GM12878 (cell line): ENCODE results near the gene TMEM266. TPM values are rescaled to one million over a fixed set of nuclear protein-coding genes. Genes with fewer than 3 reads are reported as not detected.

Experiments used
- ATAC-seq: fragments of 200-7000 bp; cut with Tn5 transposase; 3 replicates; pipeline ENCODE4 v1.9.1; 2020; ENCODE audit warnings: mild to moderate bottlenecking, moderate library complexity
- BruUV-seq: library from RNA; stranded (reverse); fragments of 400-500 nt; replicated peaks from 2 replicates; lab custom pipeline; 2021; lab: Mats Ljungman, UMichigan
- CTCF ChIA-PET: fragments of 300-600 bp; sonication (Branson Sonifier 250); formaldehyde crosslinking; extraction: SDS; loops from one replicate; lab custom pipeline; 2021; ENCODE audit warnings: inconsistent platforms; lab: Yijun Ruan, JAX
- POLR2A ChIA-PET: fragments of 350-600 bp; formaldehyde crosslinking; extraction: SDS; loops from one replicate; lab custom pipeline; 2021; ENCODE audit warnings: inconsistent platforms; lab: Charles Lee
- RAD21 ChIA-PET: fragments of 300-600 bp; sonication (Branson Sonifier 250); formaldehyde crosslinking; loops from one replicate; lab custom pipeline; 2023; ENCODE audit warnings: antibody characterized with exemption; ENCODE audit not compliant: unreplicated experiment; lab: Charles Lee
- SMC1A ChIA-PET: fragments of 300-600 bp; sonication (Branson Sonifier 250); formaldehyde crosslinking; loops from one replicate; lab custom pipeline; 2023; ENCODE audit not compliant: unreplicated experiment, uncharacterized antibody; lab: Charles Lee
- DNase-seq: peaks from one replicate; pipeline ENCODE4 v3.0.0-alpha.2; 2011; ENCODE audit warnings: low read depth, low spot score
- FAIRE-seq: peaks from 3 replicates; lab custom pipeline; 2011; peaks lifted over from hg19 to GRCh38; lab: Jason Lieb, UNC
- H2AFZ ChIP-seq: 2 replicates; pipeline ENCODE4 v1.6.0; 2011; ENCODE audit warnings: low read depth, low read length, control low read depth; ENCODE audit not compliant: control insufficient read depth
- H3K27ac ChIP-seq: 2 replicates; pipeline ENCODE4 v1.5.1; 2011; ENCODE audit warnings: control low read depth; ENCODE audit not compliant: control insufficient read depth, insufficient read depth
- H3K27me3 ChIP-seq, 2 experiments: replicated peaks in 1 of 2; 2 replicates each; pipeline versions ENCODE4 v1.6.0 to v1.6.1; 2011; ENCODE audit warnings: low read length in 1 of 2; ENCODE audit not compliant: control insufficient read depth in 2 of 2, insufficient read depth in 2 of 2
- H3K36me3 ChIP-seq, 2 experiments: 2 replicates each; pipeline ENCODE4 v1.5.1; 2011; ENCODE audit warnings: low read length in 1 of 2; ENCODE audit not compliant: control insufficient read depth in 2 of 2, insufficient read depth in 2 of 2
- H3K4me1 ChIP-seq: 2 replicates; pipeline ENCODE4 v1.6.1; 2011; ENCODE audit warnings: mild to moderate bottlenecking, low read length, moderate library complexity, mixed read lengths; ENCODE audit not compliant: control insufficient read depth, insufficient read depth
- H3K4me2 ChIP-seq: 2 replicates; pipeline ENCODE4 v1.6.0; 2011; ENCODE audit warnings: control low read depth; ENCODE audit not compliant: control insufficient read depth, insufficient read depth
- H3K4me3 ChIP-seq: fragments of 200-600 bp; sonication (generic); 2 replicates; pipeline ENCODE4 v1.5.1; 2016
- H3K79me2 ChIP-seq: 2 replicates; pipeline ENCODE4 v1.6.0; 2011; ENCODE audit warnings: low read length; ENCODE audit not compliant: control insufficient read depth, insufficient read depth
- H3K9ac ChIP-seq: 2 replicates; pipeline ENCODE4 v1.8.0; 2011; ENCODE audit warnings: low read length, control low read depth, mixed read lengths; ENCODE audit not compliant: control insufficient read depth, insufficient read depth
- H3K9me3 ChIP-seq: replicated peaks from 3 replicates; pipeline ENCODE4 v1.5.1; 2011; ENCODE audit warnings: mild to moderate bottlenecking, low read length; ENCODE audit not compliant: control insufficient read depth, insufficient read depth
- H4K20me1 ChIP-seq: 2 replicates; pipeline ENCODE4 v1.6.0; 2011; ENCODE audit not compliant: control insufficient read depth, insufficient read depth
- BACH1 ChIP-seq: fragments of 450-650 bp; IDR thresholded peaks from 2 replicates; pipeline ENCODE4 v1.6.1; 2017; ENCODE audit warnings: mild to moderate bottlenecking, borderline replicate concordance
- MXI1 ChIP-seq: fragments of 150-350 bp; IDR thresholded peaks from 2 replicates; pipeline ENCODE4 v1.6.1; 2011; ENCODE audit warnings: low read depth, mild to moderate bottlenecking, inconsistent platforms, low read length, improper control_type of control experiment
- POLR2A ChIP-seq: IDR thresholded peaks from 2 replicates; pipeline ENCODE4 v1.6.1; 2011; ENCODE audit warnings: low read depth, mild to moderate bottlenecking, low read length
- SPI1 ChIP-seq: IDR thresholded peaks from 2 replicates; pipeline ENCODE4 v1.6.1; 2011; ENCODE audit warnings: low read depth, mild to moderate bottlenecking, low read length, moderate library complexity, borderline replicate concordance; ENCODE audit not compliant: insufficient read depth
- TCF12 ChIP-seq: IDR thresholded peaks from 2 replicates; pipeline ENCODE4 v1.6.1; 2011; ENCODE audit warnings: low read depth, mild to moderate bottlenecking, low read length
- WRNIP1 ChIP-seq: IDR thresholded peaks from 2 replicates; pipeline ENCODE4 v1.6.1; 2011; ENCODE audit warnings: low read depth, low read length, improper control_type of control experiment, borderline replicate concordance
- ZZZ3 ChIP-seq: IDR thresholded peaks from 2 replicates; pipeline ENCODE4 v1.6.1; 2011; ENCODE audit warnings: low read depth; ENCODE audit not compliant: control insufficient read depth, insufficient read length
- WGBS: methylation state at CpG from one replicate; pipeline ENCODE4 v1.1.6; 2016; ENCODE audit warnings: low lambda C conversion rate; ENCODE audit not compliant: insufficient replicate concordance, insufficient coverage; ENCODE audit errors: missing lambda C conversion rate; 5-methylcytosine and 5-hydroxymethylcytosine counted together
- in situ Hi-C: fragments of 300-500 bp; cut with MboI; formaldehyde crosslinking; loops from 9 replicates; pipeline ENCODE4 v1.14.3; 2018; ENCODE audit warnings: mixed read lengths
- intact Hi-C: fragments of 100-400 bp; cut with micrococcal nuclease; formaldehyde crosslinking; loops from one replicate; pipeline ENCODE4 v1.14.2; 2022; ENCODE audit not compliant: unreplicated experiment
- polyA plus RNA-seq, 11 experiments: library from polyadenylated mRNA; depleted of rRNA in 4 of 11; unstranded in 6 of 11; stranded (reverse) in 5 of 11; fragments of >200 nt; fragmentation: Nextera tagmentation in 4 of 11; fragmentation: Illumina TruSeq in 1 of 11; extraction: Ambion mirVana in 4 of 11; extraction: Trizol in 1 of 11; gene quantifications; 1 replicate in 1 of 11; 2 replicates in 10 of 11; pipeline versions ENCODE4 v1.2.1 to v1.2.3, GENCODE V29; 2011 to 2016; ENCODE audit warnings: inconsistent platforms in 2 of 11, missing spikeins in 2 of 11, low read depth in 1 of 11
- total RNA-seq, 4 experiments: library from RNA; depleted of rRNA in 3 of 4; stranded (reverse); fragments of >200 nt in 3 of 4; fragmentation: Illumina TruSeq in 1 of 4; extraction: Trizol in 1 of 4; gene quantifications; 2 replicates each; pipeline versions ENCODE4 v1.2.1 to v1.2.3, GENCODE V29; 2013 to 2021

The TMEM266 gene
- total and polyA plus RNA-seq, 10 of the 15 experiments (the other 5 are each of a cell fraction or from before 2014, with no cell fraction given): 0.11 to 0.70 (median 0.39) TPM

DNA sequence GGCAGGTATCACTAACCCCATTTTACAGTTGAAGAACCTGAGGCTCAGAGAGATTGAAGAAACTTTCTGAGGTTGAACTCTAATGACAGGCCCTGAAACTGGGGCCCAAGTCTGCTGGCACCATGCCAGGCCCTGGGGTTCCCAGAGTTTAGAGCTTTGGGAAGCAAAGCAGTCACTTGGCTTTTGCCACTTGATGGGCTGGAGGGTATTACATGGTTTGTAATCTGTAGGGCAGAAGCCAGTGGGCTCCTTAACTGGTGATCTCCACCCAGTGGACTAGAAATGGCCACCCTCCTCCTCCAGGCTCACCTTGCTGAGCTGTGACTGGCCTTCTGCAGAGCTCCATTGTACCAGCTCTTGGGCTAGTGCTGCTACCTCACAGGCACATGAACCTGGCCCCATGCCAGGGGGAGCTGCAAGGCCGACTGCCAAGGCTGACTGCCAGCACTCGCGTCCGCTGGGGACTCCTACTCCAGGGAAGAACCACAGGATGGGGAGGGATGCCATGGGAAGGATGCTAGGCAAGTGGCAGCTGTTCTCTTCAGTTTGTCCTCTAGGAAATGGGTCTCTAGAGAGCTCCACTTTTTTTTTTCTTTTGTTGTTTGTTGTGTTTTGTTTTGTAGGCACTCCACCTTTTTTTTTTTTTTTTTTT lies 146.7 kb downstream of the TMEM266 start:
- no peaks in the 10 kb centered on the region for H4K20me1 ChIP-seq
- H2AFZ ChIP-seq: no peak overlapping the region
- POLR2A ChIA-PET: interaction anchor here (0.6 kb wide), 2 partner anchors 33 to 60 kb away, joined by 3 read pairs; no protein-coding TSS in a partner anchor
- BruUV-seq: no TSS peak
- SMC1A ChIA-PET: interaction anchor here (0.8 kb wide), 1 partner anchor 20 kb away, joined by 3 read pairs; no protein-coding TSS in a partner anchor
- in situ Hi-C loops (no loop called here), intact Hi-C loops (no loop called here)
- FAIRE-seq: no peak
- TF ChIP-seq POLR2A (0 out of 2 replicates have a peak, but pooled peaks have one; percentile 29), TCF12 (no peak), WRNIP1 (no peak)
- CTCF ChIA-PET: interaction anchor here (0.7 kb wide), 1 partner anchor 15 kb away, joined by 3 read pairs; no protein-coding TSS in a partner anchor
- DNase-seq: no peak
- H3K4me1 ChIP-seq: no peaks in the 10 kb centered on the region
- no peak overlapping the region for H3K4me3 ChIP-seq
- no peaks in the 10 kb centered on the region for H3K27me3 ChIP-seq
- H3K4me2 ChIP-seq: no peak overlapping the region
- H3K9ac ChIP-seq: no peak overlapping the region
- 99% methylated on average over 4 of the region's 4 CpGs for WGBS
- RAD21 ChIA-PET: interaction anchor here (0.7 kb wide), 1 partner anchor 38 kb away, joined by 3 read pairs; no protein-coding TSS in a partner anchor
- no peaks in the 10 kb centered on the region for H3K9me3 ChIP-seq
- ATAC-seq: no peak
- no peak overlapping the region for H3K27ac ChIP-seq
- peaks cover 9 to 17% of the 10 kb centered on the region in 2 experiments for H3K36me3 ChIP-seq
- H3K79me2 ChIP-seq: no peaks in the 10 kb centered on the region

GRCh38 chr15:76208084-76208785 lies 148.4 kb downstream of the TMEM266 start:
- TF ChIP-seq SPI1 (no peak), ZZZ3 (no peak), MXI1 (no peak), BACH1 (no peak)
- TF ChIP-seq, all 136 proteins: peak for 0
- no peak for FAIRE-seq
- no peak overlapping the region for H3K27ac ChIP-seq
- ChIA-PET CTCF (interaction anchor here (0.9 kb wide), 1 partner anchor 17 kb away, joined by 3 read pairs; no protein-coding TSS in a partner anchor), POLR2A (no interaction called here), RAD21 (no interaction called here), SMC1A (no interaction called here)
- H2AFZ ChIP-seq: no peak overlapping the region
- intact Hi-C loops: no loop called here
- H3K79me2 ChIP-seq: no peaks in the 10 kb centered on the region
- no peaks in the 10 kb centered on the region for H3K9me3 ChIP-seq
- in situ Hi-C loops: no loop called here
- no peak overlapping the region for H3K9ac ChIP-seq
- no peaks in the 10 kb centered on the region for H4K20me1 ChIP-seq
- no TSS peak for BruUV-seq
- WGBS: 97% methylated on average over 8 of the region's 8 CpGs
- no peaks in the 10 kb centered on the region for H3K4me1 ChIP-seq
- no peak overlapping the region for H3K4me3 ChIP-seq
- DNase-seq: no peak
- no peak overlapping the region for H3K4me2 ChIP-seq
- H3K27me3 ChIP-seq: no peaks in the 10 kb centered on the region
- H3K36me3 ChIP-seq: peaks cover 12 to 17% of the 10 kb centered on the region in 2 experiments
- ATAC-seq: no peak
